H1 (cell line): ENCODE results near the gene BIRC5. TPM values are rescaled to one million over a fixed set of nuclear protein-coding genes. Genes with fewer than 3 reads are reported as not detected.

Experiments used
- CTCF ChIA-PET: fragments of 300-600 bp; sonication (Branson Sonifier 250); formaldehyde crosslinking; loops from one replicate; lab custom pipeline; 2021; ENCODE audit not compliant: partially characterized antibody; lab: Charles Lee
- POLR2A ChIA-PET: fragments of 300-600 bp; sonication (Branson Sonifier 250); formaldehyde crosslinking; loops from one replicate; lab custom pipeline; 2021; ENCODE audit warnings: inconsistent platforms; ENCODE audit not compliant: partially characterized antibody; lab: Charles Lee
- DNase-seq, 2 experiments: peaks; one replicate each; pipeline versions ENCODE4 v3.0.0 to v3.0.0-alpha.2; 2010 to 2022; ENCODE audit warnings: low spot score in 2 of 2, low read depth in 1 of 2, mixed read lengths in 1 of 2
- FAIRE-seq: peaks from 2 replicates; lab custom pipeline; 2011; peaks lifted over from hg19 to GRCh38; lab: Jason Lieb, UNC
- H2AFZ ChIP-seq: 2 replicates; pipeline ENCODE4 v1.8.1; 2012; ENCODE audit warnings: low read length, inconsistent platforms
- H2AK5ac ChIP-seq: 2 replicates; pipeline ENCODE4 v1.6.1; 2013; ENCODE audit warnings: low read depth, low read length
- H2BK120ac ChIP-seq: replicated peaks from 2 replicates; pipeline ENCODE3; 2013; ENCODE audit warnings: low read depth, low read length, inconsistent platforms
- H2BK12ac ChIP-seq: 2 replicates; pipeline ENCODE4 v1.6.1; 2013; ENCODE audit warnings: low read depth, low read length
- H2BK15ac ChIP-seq: 2 replicates; pipeline ENCODE4 v1.6.1; 2013; ENCODE audit warnings: low read length
- H2BK20ac ChIP-seq: 2 replicates; pipeline ENCODE4 v1.6.1; 2013; ENCODE audit warnings: low read length
- H2BK5ac ChIP-seq: 2 replicates; pipeline ENCODE4 v1.6.1; 2013; ENCODE audit warnings: low read depth, low read length
- H3K14ac ChIP-seq: 2 replicates; pipeline ENCODE4 v1.6.1; 2013; ENCODE audit warnings: inconsistent platforms; ENCODE audit not compliant: insufficient read length
- H3K18ac ChIP-seq: 2 replicates; pipeline ENCODE4 v1.6.1; 2013; ENCODE audit warnings: low read length; ENCODE audit errors: extremely low read depth
- H3K23ac ChIP-seq: 2 replicates; pipeline ENCODE4 v1.6.1; 2013; ENCODE audit warnings: inconsistent platforms; ENCODE audit not compliant: insufficient read length
- H3K23me2 ChIP-seq: 2 replicates; pipeline ENCODE4 v1.6.1; 2013; ENCODE audit warnings: low read depth, low read length
- H3K27ac ChIP-seq: 2 replicates; pipeline ENCODE4 v1.6.1; 2011; ENCODE audit warnings: low read depth, low read length, inconsistent platforms
- H3K27me3 ChIP-seq, 4 experiments: replicated peaks in 1 of 4; 1 replicate in 1 of 4; 2 replicates in 3 of 4; pipeline versions ENCODE4 v1.6.1 to v1.8.1; 2011 to 2013; ENCODE audit warnings: low read length in 3 of 4, mild to moderate bottlenecking in 3 of 4, inconsistent platforms in 2 of 4, mixed read lengths in 2 of 4, moderate library complexity in 1 of 4; ENCODE audit not compliant: control insufficient read depth in 3 of 4, insufficient read depth in 3 of 4; ENCODE audit errors: extremely low read depth in 1 of 4
- H3K36me3 ChIP-seq, 4 experiments: 2 replicates each; pipeline versions ENCODE4 v1.6.1 to v1.8.1; 2011 to 2013; ENCODE audit warnings: mild to moderate bottlenecking in 4 of 4, low read length in 3 of 4, moderate library complexity in 2 of 4, control low read depth in 1 of 4, inconsistent platforms in 1 of 4; ENCODE audit not compliant: insufficient read depth in 4 of 4, control insufficient read depth in 2 of 4
- H3K4ac ChIP-seq: replicated peaks from 2 replicates; pipeline ENCODE3; 2013; ENCODE audit warnings: low read length, low read depth, mixed read lengths, inconsistent platforms; ENCODE audit not compliant: insufficient read length
- H3K4me1 ChIP-seq, 4 experiments: replicated peaks in 1 of 4; 1 replicate in 1 of 4; 2 replicates in 3 of 4; pipeline versions ENCODE4 v1.6.1 to v1.8.1; 2011 to 2013; ENCODE audit warnings: low read length in 3 of 4, inconsistent platforms in 2 of 4, mixed read lengths in 1 of 4; ENCODE audit not compliant: insufficient read depth in 4 of 4, control insufficient read depth in 3 of 4
- H3K4me2 ChIP-seq, 2 experiments: 2 replicates each; pipeline versions ENCODE4 v1.6.1 to v1.8.1; 2011 to 2013; ENCODE audit warnings: low read depth in 2 of 2, low read length in 2 of 2, control low read depth in 1 of 2, inconsistent platforms in 1 of 2, mild to moderate bottlenecking in 1 of 2; ENCODE audit not compliant: insufficient read depth in 1 of 2
- H3K4me3 ChIP-seq, 4 experiments: fragments of 200-600, 300-600 bp in 1 of 4; sonication (generic), shearing (Covaris generic), sonication (Bioruptor Twin) in 1 of 4; 2 replicates each; pipeline versions ENCODE4 v1.5.1 to v1.8.1; 2011 to 2016; ENCODE audit warnings: low read length in 4 of 4, low read depth in 3 of 4, control low read depth in 2 of 4, inconsistent platforms in 2 of 4, mild to moderate bottlenecking in 2 of 4, mixed read lengths in 1 of 4, moderate library complexity in 1 of 4; ENCODE audit not compliant: insufficient read depth in 2 of 4; ENCODE audit errors: extremely low read depth in 1 of 4
- H3K56ac ChIP-seq: replicated peaks from 2 replicates; pipeline ENCODE3; 2013; ENCODE audit warnings: low read depth, mild to moderate bottlenecking, mixed read lengths, low read length, inconsistent platforms; ENCODE audit not compliant: insufficient read length
- H3K79me1 ChIP-seq: 2 replicates; pipeline ENCODE4 v1.6.1; 2013; ENCODE audit warnings: low read depth, low read length, control low read depth
- H3K79me2 ChIP-seq, 2 experiments: 2 replicates each; pipeline versions ENCODE4 v1.6.1 to v1.8.1; 2012 to 2013; ENCODE audit warnings: low read length in 2 of 2, mild to moderate bottlenecking in 2 of 2, inconsistent platforms in 1 of 2; ENCODE audit not compliant: insufficient read depth in 2 of 2, control insufficient read depth in 1 of 2
- H3K9ac ChIP-seq, 4 experiments: replicated peaks in 1 of 4; 1 replicate in 1 of 4; 2 replicates in 3 of 4; pipeline versions ENCODE4 v1.6.1 to v1.8.1; 2011 to 2013; ENCODE audit warnings: low read depth in 3 of 4, low read length in 3 of 4, control low read depth in 2 of 4, mild to moderate bottlenecking in 2 of 4, moderate library complexity in 2 of 4, inconsistent platforms in 1 of 4; ENCODE audit errors: extremely low read depth in 1 of 4
- H3K9me3 ChIP-seq, 2 experiments: 2 replicates each; pipeline versions ENCODE4 v1.6.1 to v1.8.1; 2012 to 2013; ENCODE audit warnings: mild to moderate bottlenecking in 2 of 2, moderate library complexity in 2 of 2, control low read depth in 1 of 2, inconsistent platforms in 1 of 2, low read depth in 1 of 2, low read length in 1 of 2, mixed read lengths in 1 of 2; ENCODE audit not compliant: insufficient read depth in 2 of 2
- H4K20me1 ChIP-seq, 2 experiments: replicated peaks in 1 of 2; 2 replicates each; pipeline versions ENCODE3 to v1.8.1; 2011 to 2013; ENCODE audit warnings: inconsistent platforms in 2 of 2, low read length in 2 of 2, mild to moderate bottlenecking in 1 of 2; ENCODE audit not compliant: insufficient read depth in 2 of 2, control insufficient read depth in 1 of 2
- H4K5ac ChIP-seq: 2 replicates; pipeline ENCODE4 v1.6.1; 2013; ENCODE audit warnings: low read length, low read depth, mixed read lengths, inconsistent platforms; ENCODE audit not compliant: insufficient read length
- H4K8ac ChIP-seq: 2 replicates; pipeline ENCODE4 v1.8.0; 2013; ENCODE audit warnings: mild to moderate bottlenecking, moderate library complexity, low read length, inconsistent platforms; ENCODE audit not compliant: insufficient read depth; ENCODE audit errors: extremely low read depth
- H4K91ac ChIP-seq: replicated peaks from 2 replicates; pipeline ENCODE3; 2013; ENCODE audit warnings: low read length, mixed read lengths, inconsistent platforms; ENCODE audit not compliant: insufficient read length
- BCL11A ChIP-seq, 2 experiments: IDR thresholded peaks; one replicate each; pipeline ENCODE4 v1.6.1; 2011; ENCODE audit warnings: low read depth in 2 of 2, low read length in 2 of 2, mild to moderate bottlenecking in 2 of 2
- E2F6 ChIP-seq: IDR thresholded peaks from 2 replicates; pipeline ENCODE4 v1.6.1; 2012; ENCODE audit warnings: inconsistent platforms
- POLR2A ChIP-seq, 2 experiments: IDR thresholded peaks; 1 replicate in 1 of 2; 2 replicates in 1 of 2; pipeline ENCODE4 v1.6.1; 2011; ENCODE audit warnings: low read depth in 2 of 2, low read length in 2 of 2, mild to moderate bottlenecking in 2 of 2; ENCODE audit errors: control extremely low read depth in 1 of 2
- WGBS, 2 experiments: shearing (Covaris generic) in 1 of 2; methylation state at CpG; one replicate each; pipeline versions ENCODE4 v1.1.6 to v1.1.7; 2013 to 2015; ENCODE audit warnings: low lambda C conversion rate in 2 of 2, mixed read lengths in 2 of 2, inconsistent platforms in 1 of 2, low coverage in 1 of 2, missing lambda C conversion rate in 1 of 2; ENCODE audit not compliant: insufficient replicate concordance in 2 of 2, insufficient coverage in 1 of 2, insufficient read length in 1 of 2; ENCODE audit errors: extremely low coverage in 1 of 2, missing lambda C conversion rate in 1 of 2; 5-methylcytosine and 5-hydroxymethylcytosine counted together
- polyA plus RNA-seq, 7 experiments: library from polyadenylated mRNA; depleted of rRNA in 3 of 7; stranded (reverse) in 5 of 7; unstranded in 2 of 7; fragments of >200 nt in 5 of 7; fragments of 200-250 nt in 2 of 7; gene quantifications; 1 replicate in 5 of 7; 2 replicates in 1 of 7; 4 replicates in 1 of 7; pipeline versions ENCODE4 v1.2.1 to v1.2.3, GENCODE V29; 2011 to 2013; ENCODE audit warnings: missing spikeins in 2 of 7, mixed read lengths in 2 of 7
- total RNA-seq: library from RNA; stranded (reverse); fragmentation: NEBNext Ultra II Directional; extraction: Animal tissue kit (Norgen Biotek cat#: 25700); gene quantifications from 2 replicates; pipeline ENCODE4 v1.2.1, GENCODE V29; 2021

BIRC5 gene
- total and polyA plus RNA-seq, 2 of the 8 experiments (the other 6 are each of a cell fraction or from before 2014, with no cell fraction given) = 42.2 to 108 TPM

GRCh38 chr17:78255953-78256706, 42.1 kb downstream of the BIRC5 start:
- Histone ChIP-seq H3K9me3 (no peaks in the 10 kb centered on the region), H4K91ac (peak overlapping the region; percentile 77), H2BK15ac (0 out of 2 replicates have a peak overlapping the region, but pooled peaks have one; percentile 3), H3K79me1 (no peaks in the 10 kb centered on the region), H3K18ac (peak overlapping the region; percentile 4; the same call in 1 of the 2 replicates), H2AFZ (no peak overlapping the region), H2BK20ac (peak overlapping the region; percentile 23; the same call in 1 of the 2 replicates), H3K14ac (no peak overlapping the region), H3K4me1 (peaks cover 0 to 31% (median 25%) of the 10 kb centered on the region in 4 experiments; a peak in 6 of 7 replicates), H2BK12ac (peak overlapping the region; percentile 80; the same call in 1 of the 2 replicates), H3K4me3 (no peak overlapping the region), H2BK120ac (no peak overlapping the region), H3K9ac (no peak overlapping the region), H3K36me3 (no peaks in the 10 kb centered on the region), H3K4ac (no peak overlapping the region), H4K5ac (peak overlapping the region; percentile 31), H2AK5ac (peak overlapping the region; percentile 11; the same call in 1 of the 2 replicates), H3K27ac (no peak overlapping the region), H4K8ac (peak overlapping the region; percentile 16; the same call in 1 of the 2 replicates), H3K23me2 (peaks cover 4% of the 10 kb centered on the region; the same call in 1 of the 2 replicates), H3K56ac (no peak overlapping the region), H4K20me1 (peaks cover 0 to 2% of the 10 kb centered on the region in 2 experiments), H3K79me2 (no peaks in the 10 kb centered on the region), H3K4me2 (no peak overlapping the region), H2BK5ac (peak overlapping the region; percentile 15; the same call in 1 of the 2 replicates), H3K23ac (no peak overlapping the region), H3K27me3 (no peaks in the 10 kb centered on the region)
- CTCF ChIA-PET = interaction anchor here (0.6 to 3.3 kb wide), 17 partner anchors 8 to 237 kb away, joined by 3 to 15 read pairs (median 4); no protein-coding TSS in a partner anchor
- FAIRE-seq (no peak), DNase-seq (no peak)
- WGBS, 2 experiments = 90% methylated on average over 14 of the region's 14 CpGs; no CpG with 5 or more reads in 1 of the 2 experiments
- TF ChIP-seq BCL11A (IDR thresholded peaks at IDR 0.05; ENCODE audit: low read depth in 2 of 2, low read length in 2 of 2) (no peak), POLR2A (IDR thresholded peaks at IDR 0.05; ENCODE audit: control extremely low read depth in 1 of 2, low read depth in 2 of 2, low read length in 2 of 2) (no peak), E2F6 (no peak)
- POLR2A ChIA-PET = interaction anchor here (1.0 to 4.0 kb wide), 5 partner anchors 11 to 70 kb away, joined by 4 to 23 read pairs (median 5); partner anchors contain the start of genes AFMID and TK1
